H1 (cell line): Measurements from ENCODE around the gene MED12L. TPM values are rescaled to one million over a fixed set of nuclear protein-coding genes. Genes with fewer than 3 reads are reported as not detected.

Source experiments
- CTCF ChIA-PET: fragments of 300-600 bp; sonication (Branson Sonifier 250); formaldehyde crosslinking; loops from one replicate; lab custom pipeline; 2021; ENCODE audit not compliant: partially characterized antibody; lab: Charles Lee
- POLR2A ChIA-PET: fragments of 300-600 bp; sonication (Branson Sonifier 250); formaldehyde crosslinking; loops from one replicate; lab custom pipeline; 2021; ENCODE audit warnings: inconsistent platforms; ENCODE audit not compliant: partially characterized antibody; lab: Charles Lee
- DNase-seq, 2 experiments: peaks; one replicate each; pipeline versions ENCODE4 v3.0.0 to v3.0.0-alpha.2; 2010 to 2022; ENCODE audit warnings: low spot score in 2 of 2, low read depth in 1 of 2, mixed read lengths in 1 of 2
- FAIRE-seq: peaks from 2 replicates; lab custom pipeline; 2011; peaks lifted over from hg19 to GRCh38; lab: Jason Lieb, UNC
- H2AFZ ChIP-seq: 2 replicates; pipeline ENCODE4 v1.8.1; 2012; ENCODE audit warnings: low read length, inconsistent platforms
- H2AK5ac ChIP-seq: 2 replicates; pipeline ENCODE4 v1.6.1; 2013; ENCODE audit warnings: low read depth, low read length
- H2BK120ac ChIP-seq: replicated peaks from 2 replicates; pipeline ENCODE3; 2013; ENCODE audit warnings: low read depth, low read length, inconsistent platforms
- H2BK12ac ChIP-seq: 2 replicates; pipeline ENCODE4 v1.6.1; 2013; ENCODE audit warnings: low read depth, low read length
- H2BK15ac ChIP-seq: 2 replicates; pipeline ENCODE4 v1.6.1; 2013; ENCODE audit warnings: low read length
- H2BK20ac ChIP-seq: 2 replicates; pipeline ENCODE4 v1.6.1; 2013; ENCODE audit warnings: low read length
- H2BK5ac ChIP-seq: 2 replicates; pipeline ENCODE4 v1.6.1; 2013; ENCODE audit warnings: low read depth, low read length
- H3K14ac ChIP-seq: 2 replicates; pipeline ENCODE4 v1.6.1; 2013; ENCODE audit warnings: inconsistent platforms; ENCODE audit not compliant: insufficient read length
- H3K18ac ChIP-seq: 2 replicates; pipeline ENCODE4 v1.6.1; 2013; ENCODE audit warnings: low read length; ENCODE audit errors: extremely low read depth
- H3K23ac ChIP-seq: 2 replicates; pipeline ENCODE4 v1.6.1; 2013; ENCODE audit warnings: inconsistent platforms; ENCODE audit not compliant: insufficient read length
- H3K23me2 ChIP-seq: 2 replicates; pipeline ENCODE4 v1.6.1; 2013; ENCODE audit warnings: low read depth, low read length
- H3K27ac ChIP-seq: 2 replicates; pipeline ENCODE4 v1.6.1; 2011; ENCODE audit warnings: low read depth, low read length, inconsistent platforms
- H3K27me3 ChIP-seq, 4 experiments: replicated peaks in 1 of 4; 1 replicate in 1 of 4; 2 replicates in 3 of 4; pipeline versions ENCODE4 v1.6.1 to v1.8.1; 2011 to 2013; ENCODE audit warnings: low read length in 3 of 4, mild to moderate bottlenecking in 3 of 4, inconsistent platforms in 2 of 4, mixed read lengths in 2 of 4, moderate library complexity in 1 of 4; ENCODE audit not compliant: control insufficient read depth in 3 of 4, insufficient read depth in 3 of 4; ENCODE audit errors: extremely low read depth in 1 of 4
- H3K36me3 ChIP-seq, 4 experiments: 2 replicates each; pipeline versions ENCODE4 v1.6.1 to v1.8.1; 2011 to 2013; ENCODE audit warnings: mild to moderate bottlenecking in 4 of 4, low read length in 3 of 4, moderate library complexity in 2 of 4, control low read depth in 1 of 4, inconsistent platforms in 1 of 4; ENCODE audit not compliant: insufficient read depth in 4 of 4, control insufficient read depth in 2 of 4
- H3K4ac ChIP-seq: replicated peaks from 2 replicates; pipeline ENCODE3; 2013; ENCODE audit warnings: low read length, low read depth, mixed read lengths, inconsistent platforms; ENCODE audit not compliant: insufficient read length
- H3K4me1 ChIP-seq, 4 experiments: replicated peaks in 1 of 4; 1 replicate in 1 of 4; 2 replicates in 3 of 4; pipeline versions ENCODE4 v1.6.1 to v1.8.1; 2011 to 2013; ENCODE audit warnings: low read length in 3 of 4, inconsistent platforms in 2 of 4, mixed read lengths in 1 of 4; ENCODE audit not compliant: insufficient read depth in 4 of 4, control insufficient read depth in 3 of 4
- H3K4me2 ChIP-seq, 2 experiments: 2 replicates each; pipeline versions ENCODE4 v1.6.1 to v1.8.1; 2011 to 2013; ENCODE audit warnings: low read depth in 2 of 2, low read length in 2 of 2, control low read depth in 1 of 2, inconsistent platforms in 1 of 2, mild to moderate bottlenecking in 1 of 2; ENCODE audit not compliant: insufficient read depth in 1 of 2
- H3K4me3 ChIP-seq, 4 experiments: fragments of 200-600, 300-600 bp in 1 of 4; sonication (generic), shearing (Covaris generic), sonication (Bioruptor Twin) in 1 of 4; 2 replicates each; pipeline versions ENCODE4 v1.5.1 to v1.8.1; 2011 to 2016; ENCODE audit warnings: low read length in 4 of 4, low read depth in 3 of 4, control low read depth in 2 of 4, inconsistent platforms in 2 of 4, mild to moderate bottlenecking in 2 of 4, mixed read lengths in 1 of 4, moderate library complexity in 1 of 4; ENCODE audit not compliant: insufficient read depth in 2 of 4; ENCODE audit errors: extremely low read depth in 1 of 4
- H3K56ac ChIP-seq: replicated peaks from 2 replicates; pipeline ENCODE3; 2013; ENCODE audit warnings: low read depth, mild to moderate bottlenecking, mixed read lengths, low read length, inconsistent platforms; ENCODE audit not compliant: insufficient read length
- H3K79me1 ChIP-seq: 2 replicates; pipeline ENCODE4 v1.6.1; 2013; ENCODE audit warnings: low read depth, low read length, control low read depth
- H3K79me2 ChIP-seq, 2 experiments: 2 replicates each; pipeline versions ENCODE4 v1.6.1 to v1.8.1; 2012 to 2013; ENCODE audit warnings: low read length in 2 of 2, mild to moderate bottlenecking in 2 of 2, inconsistent platforms in 1 of 2; ENCODE audit not compliant: insufficient read depth in 2 of 2, control insufficient read depth in 1 of 2
- H3K9ac ChIP-seq, 4 experiments: replicated peaks in 1 of 4; 1 replicate in 1 of 4; 2 replicates in 3 of 4; pipeline versions ENCODE4 v1.6.1 to v1.8.1; 2011 to 2013; ENCODE audit warnings: low read depth in 3 of 4, low read length in 3 of 4, control low read depth in 2 of 4, mild to moderate bottlenecking in 2 of 4, moderate library complexity in 2 of 4, inconsistent platforms in 1 of 4; ENCODE audit errors: extremely low read depth in 1 of 4
- H3K9me3 ChIP-seq, 2 experiments: 2 replicates each; pipeline versions ENCODE4 v1.6.1 to v1.8.1; 2012 to 2013; ENCODE audit warnings: mild to moderate bottlenecking in 2 of 2, moderate library complexity in 2 of 2, control low read depth in 1 of 2, inconsistent platforms in 1 of 2, low read depth in 1 of 2, low read length in 1 of 2, mixed read lengths in 1 of 2; ENCODE audit not compliant: insufficient read depth in 2 of 2
- H4K20me1 ChIP-seq, 2 experiments: replicated peaks in 1 of 2; 2 replicates each; pipeline versions ENCODE3 to v1.8.1; 2011 to 2013; ENCODE audit warnings: inconsistent platforms in 2 of 2, low read length in 2 of 2, mild to moderate bottlenecking in 1 of 2; ENCODE audit not compliant: insufficient read depth in 2 of 2, control insufficient read depth in 1 of 2
- H4K5ac ChIP-seq: 2 replicates; pipeline ENCODE4 v1.6.1; 2013; ENCODE audit warnings: low read length, low read depth, mixed read lengths, inconsistent platforms; ENCODE audit not compliant: insufficient read length
- H4K8ac ChIP-seq: 2 replicates; pipeline ENCODE4 v1.8.0; 2013; ENCODE audit warnings: mild to moderate bottlenecking, moderate library complexity, low read length, inconsistent platforms; ENCODE audit not compliant: insufficient read depth; ENCODE audit errors: extremely low read depth
- H4K91ac ChIP-seq: replicated peaks from 2 replicates; pipeline ENCODE3; 2013; ENCODE audit warnings: low read length, mixed read lengths, inconsistent platforms; ENCODE audit not compliant: insufficient read length
- BRCA1 ChIP-seq: IDR thresholded peaks from 2 replicates; pipeline ENCODE4 v1.6.1; 2012; ENCODE audit warnings: low read depth, low read length, improper control_type of control experiment
- CBX8 ChIP-seq: fragments of 300-800, 300-1000 bp; sonication (generic); IDR thresholded peaks from 2 replicates; pipeline ENCODE4 v1.7.1; 2016; ENCODE audit warnings: low read depth, low read length, borderline replicate concordance
- CTBP2 ChIP-seq: IDR thresholded peaks from 2 replicates; pipeline ENCODE4 v1.7.0; 2011; ENCODE audit warnings: borderline replicate concordance, mild to moderate bottlenecking, moderate library complexity, mixed read lengths, low read length; ENCODE audit not compliant: insufficient read depth, insufficient read length
- EGR1 ChIP-seq: IDR thresholded peaks from 2 replicates; pipeline ENCODE4 v1.6.1; 2011; ENCODE audit warnings: low read depth, low read length, borderline replicate concordance
- FOSL1 ChIP-seq: IDR thresholded peaks from 2 replicates; pipeline ENCODE4 v1.6.1; 2011; ENCODE audit warnings: mild to moderate bottlenecking, low read depth, low read length, moderate library complexity; ENCODE audit not compliant: insufficient read depth
- HDAC2 ChIP-seq, 2 experiments: fragments of 300-600 bp in 1 of 2; sonication (generic) in 1 of 2; IDR thresholded peaks; 2 replicates each; pipeline ENCODE4 v1.6.1; 2011 to 2012; ENCODE audit warnings: low read depth in 2 of 2, low read length in 2 of 2, mild to moderate bottlenecking in 2 of 2, moderate library complexity in 2 of 2, borderline replicate concordance in 1 of 2, inconsistent platforms in 1 of 2
- PHF8 ChIP-seq: fragments of 200-600 bp; sonication (generic); conservative IDR thresholded peaks from 2 replicates; pipeline ENCODE4 v1.7.1; 2012; ENCODE audit warnings: low read depth, mild to moderate bottlenecking, inconsistent platforms, low read length, moderate library complexity
- POLR2AphosphoS5 ChIP-seq: IDR thresholded peaks from 2 replicates; pipeline ENCODE4 v1.6.1; 2011; ENCODE audit warnings: low read depth, low read length
- SIRT6 ChIP-seq: IDR thresholded peaks from one replicate; pipeline ENCODE4 v1.7.1; 2012; ENCODE audit warnings: low read length, inconsistent platforms
- SUZ12 ChIP-seq: fragments of 200-600 bp; sonication (generic); IDR thresholded peaks from 2 replicates; pipeline ENCODE4 v1.6.1; 2012; ENCODE audit warnings: mild to moderate bottlenecking, inconsistent platforms, low read length, moderate library complexity, mixed read lengths
- TAF1 ChIP-seq: IDR thresholded peaks from 2 replicates; pipeline ENCODE4 v1.6.1; 2011; ENCODE audit warnings: mild to moderate bottlenecking, low read depth, low read length
- WGBS, 2 experiments: shearing (Covaris generic) in 1 of 2; methylation state at CpG; one replicate each; pipeline versions ENCODE4 v1.1.6 to v1.1.7; 2013 to 2015; ENCODE audit warnings: low lambda C conversion rate in 2 of 2, mixed read lengths in 2 of 2, inconsistent platforms in 1 of 2, low coverage in 1 of 2, missing lambda C conversion rate in 1 of 2; ENCODE audit not compliant: insufficient replicate concordance in 2 of 2, insufficient coverage in 1 of 2, insufficient read length in 1 of 2; ENCODE audit errors: extremely low coverage in 1 of 2, missing lambda C conversion rate in 1 of 2; 5-methylcytosine and 5-hydroxymethylcytosine counted together
- polyA plus RNA-seq, 7 experiments: library from polyadenylated mRNA; depleted of rRNA in 3 of 7; stranded (reverse) in 5 of 7; unstranded in 2 of 7; fragments of >200 nt in 5 of 7; fragments of 200-250 nt in 2 of 7; gene quantifications; 1 replicate in 5 of 7; 2 replicates in 1 of 7; 4 replicates in 1 of 7; pipeline versions ENCODE4 v1.2.1 to v1.2.3, GENCODE V29; 2011 to 2013; ENCODE audit warnings: missing spikeins in 2 of 7, mixed read lengths in 2 of 7
- total RNA-seq: library from RNA; stranded (reverse); fragmentation: NEBNext Ultra II Directional; extraction: Animal tissue kit (Norgen Biotek cat#: 25700); gene quantifications from 2 replicates; pipeline ENCODE4 v1.2.1, GENCODE V29; 2021

MED12L gene
- total and polyA plus RNA-seq, 2 of the 8 experiments (the other 6 are each of a cell fraction or from before 2014, with no cell fraction given): 3.6 to 26.2 TPM

GRCh38 chr3:151227266-151227806, 141.9 kb downstream of the MED12L start:
- Histone ChIP-seq H4K5ac (no peak overlapping the region), H3K79me2 (no peaks in the 10 kb centered on the region), H4K91ac (no peak overlapping the region), H3K36me3 (no peaks in the 10 kb centered on the region), H3K27me3 (no peaks in the 10 kb centered on the region), H3K4ac (no peak overlapping the region), H3K4me3 (no peak overlapping the region), H2BK15ac (no peak overlapping the region), H2AK5ac (no peak overlapping the region), H2BK12ac (no peak overlapping the region), H3K23ac (no peak overlapping the region), H2BK5ac (no peak overlapping the region), H2BK120ac (no peak overlapping the region), H3K79me1 (no peaks in the 10 kb centered on the region), H3K9ac (no peak overlapping the region), H3K14ac (no peak overlapping the region), H4K20me1 (no peaks in the 10 kb centered on the region), H3K4me1 (peaks cover 0 to 19% (median 9%) of the 10 kb centered on the region in 4 experiments; a peak in 4 of 7 replicates), H3K18ac (no peak overlapping the region), H3K4me2 (no peak overlapping the region), H3K23me2 (no peaks in the 10 kb centered on the region), H4K8ac (no peak overlapping the region), H3K9me3 (no peaks in the 10 kb centered on the region), H3K27ac (no peak overlapping the region), H3K56ac (no peak overlapping the region), H2AFZ (no peak overlapping the region), H2BK20ac (no peak overlapping the region)
- POLR2A ChIA-PET: no interaction called here
- FAIRE-seq: no peak
- no peak for DNase-seq
- 75% methylated on average over 6 of the region's 6 CpGs; no CpG with 5 or more reads in 1 of the 2 experiments for WGBS, 2 experiments
- CTCF ChIA-PET: interaction anchor here (0.7 to 8.6 kb wide), 32 partner anchors 8 to 589 kb away, joined by 3 to 155 read pairs (median 6); partner anchors contain the start of gene P2RY14
- TF ChIP-seq CTBP2 (no peak), SIRT6 (no peak), TAF1 (no peak), CBX8 (no peak), PHF8 (no peak), HDAC2 (IDR thresholded peaks at IDR 0.05; ENCODE audit: borderline replicate concordance in 1 of 2, low read depth in 2 of 2, low read length in 2 of 2) (no peak), SUZ12 (no peak), POLR2AphosphoS5 (no peak), FOSL1 (no peak), EGR1 (no peak), BRCA1 (no peak)
